Left cardiac atrium (tissue), 4 donors: Measurements from ENCODE around the gene RAN. TPM values are rescaled to one million over a fixed set of nuclear protein-coding genes. Genes with fewer than 3 reads are reported as not detected.
"Not testable (repeated sequence)": the region's sequence is repeated elsewhere in the genome, so short reads cannot be mapped to it uniquely, and the experiment has no call there.

ENCODE experiments used
- ATAC-seq, 2 donors: fragments of 200-7000 bp; cut with Tn5 transposase; one replicate each; pipeline ENCODE4 v1.9.1; 2020; ENCODE audit warnings: mild to moderate bottlenecking in 2 of 2, moderate library complexity in 2 of 2
- DNase-seq: peaks from one replicate; pipeline ENCODE4 v3.0.0-alpha.2; 2020
- intact Hi-C, 2 donors: fragments of 100-400 bp; cut with DNase I; formaldehyde crosslinking; loops; one replicate each; pipeline versions ENCODE4 v1.14.1 to v1.15.1; 2022 to 2023
- total RNA-seq, 2 donors: library from RNA; stranded (reverse); fragmentation: NEBNext Ultra II Directional; extraction: Animal tissue kit (Norgen Biotek cat#: 25700); gene quantifications; one replicate each; pipeline ENCODE4 v1.2.1, GENCODE V29; 2021
- donor health status: DM: no; HTN: yes; CAD: no.
- donor health status: DM: no; HTN: yes; CAD: no; lungs with severe emphysema.
- donor health status: DM: yes; HTN: yes; CAD: no.
- donor health status: Dilated cardiomyopathy.

RAN gene
- total RNA-seq, 2 donors from 2014 or later: 306 to 467 TPM

DNA sequence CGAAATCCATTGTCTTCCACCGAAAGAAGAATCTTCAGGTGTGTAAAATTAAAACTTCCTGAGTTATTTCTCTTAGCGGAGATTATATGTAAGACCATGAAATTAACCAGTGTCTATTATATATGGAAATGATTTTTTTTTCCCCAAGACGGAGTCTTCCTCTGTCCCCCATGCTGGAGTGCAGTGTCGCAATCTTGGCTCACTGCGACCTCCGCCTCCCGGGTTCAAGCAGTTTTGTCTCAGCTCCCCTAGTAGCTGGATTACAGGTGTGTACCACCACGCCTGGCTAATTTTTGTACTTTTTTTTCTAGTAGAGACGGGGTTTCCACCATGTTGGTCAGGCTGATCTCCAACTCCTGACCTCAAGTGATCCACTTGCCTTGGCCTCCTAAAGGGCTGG lies 2.8 kb downstream of the RAN start:
- DNase-seq: no peak
- no peak for ATAC-seq
- intact Hi-C loops: loop anchor here in 1 of 2 donors (5.0 kb wide), 1 partner anchor 37 kb away; the partner anchor contains the start of gene STX2

DNA sequence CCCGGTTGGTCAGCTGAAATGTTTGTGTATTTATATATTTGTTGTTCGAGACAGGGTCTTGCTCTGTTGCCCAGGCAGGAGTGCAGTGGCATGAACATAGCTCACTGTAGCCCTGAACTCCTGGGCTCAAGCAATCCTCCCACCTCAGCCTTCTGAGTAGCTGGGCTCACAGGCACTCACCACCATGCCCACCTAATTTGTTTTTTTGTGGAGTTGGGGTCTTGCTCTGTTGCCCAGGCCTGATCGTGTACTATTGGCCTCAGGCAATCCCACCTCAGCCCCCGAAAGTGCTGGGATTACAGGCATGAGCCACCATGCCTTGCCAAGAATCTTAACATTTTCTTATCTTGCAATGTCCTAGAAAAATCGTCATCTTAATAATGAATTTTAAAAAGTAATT lies 3.3 kb downstream of the RAN start:
- intact Hi-C loops: no loop called here
- DNase-seq (no peak), ATAC-seq (no peak)

DNA sequence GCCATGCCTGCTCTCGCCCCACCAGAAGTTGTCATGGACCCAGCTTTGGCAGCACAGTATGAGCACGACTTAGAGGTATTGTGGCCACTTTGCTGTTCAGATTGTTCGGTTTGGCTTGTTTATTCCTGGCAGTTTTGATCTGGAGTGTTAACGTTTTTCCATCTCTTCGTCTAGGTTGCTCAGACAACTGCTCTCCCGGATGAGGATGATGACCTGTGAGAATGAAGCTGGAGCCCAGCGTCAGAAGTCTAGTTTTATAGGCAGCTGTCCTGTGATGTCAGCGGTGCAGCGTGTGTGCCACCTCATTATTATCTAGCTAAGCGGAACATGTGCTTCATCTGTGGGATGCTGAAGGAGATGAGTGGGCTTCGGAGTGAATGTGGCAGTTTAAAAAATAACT lies 3.8 kb downstream of the RAN start:
- ATAC-seq, intact Hi-C loops, DNase-seq: not testable (repeated sequence)

DNA sequence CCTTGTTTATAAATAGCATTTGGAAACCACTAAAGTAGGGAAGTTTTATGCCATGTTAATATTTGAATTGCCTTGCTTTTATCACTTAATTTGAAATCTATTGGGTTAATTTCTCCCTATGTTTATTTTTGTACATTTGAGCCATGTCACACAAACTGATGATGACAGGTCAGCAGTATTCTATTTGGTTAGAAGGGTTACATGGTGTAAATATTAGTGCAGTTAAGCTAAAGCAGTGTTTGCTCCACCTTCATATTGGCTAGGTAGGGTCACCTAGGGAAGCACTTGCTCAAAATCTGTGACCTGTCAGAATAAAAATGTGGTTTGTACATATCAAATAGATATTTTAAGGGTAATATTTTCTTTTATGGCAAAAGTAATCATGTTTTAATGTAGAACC lies 4.4 kb downstream of the RAN start:
- DNase-seq: no peak
- intact Hi-C loops: no loop called here
- ATAC-seq: no peak

DNA sequence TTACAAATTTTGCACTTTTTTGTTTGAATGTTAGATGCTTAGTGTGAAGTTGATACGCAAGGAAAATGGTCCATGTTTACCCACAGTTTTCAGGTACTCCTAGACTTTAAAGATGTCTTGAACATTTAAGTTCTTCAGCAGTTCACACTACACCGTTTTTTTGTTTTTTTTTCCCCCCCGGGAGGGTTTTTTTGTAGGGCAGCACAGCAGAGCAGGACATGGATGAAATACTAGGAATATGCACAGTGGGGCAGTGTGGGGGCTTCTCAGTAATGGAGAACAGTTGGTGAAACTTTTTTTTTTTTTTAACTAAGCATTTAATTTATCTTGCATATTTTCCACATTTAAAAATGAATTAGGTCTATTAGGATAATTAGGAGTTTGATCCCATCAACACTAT lies 4.9 kb downstream of the RAN start:
- intact Hi-C loops: no loop called here
- no peak for ATAC-seq
- no peak for DNase-seq

DNA sequence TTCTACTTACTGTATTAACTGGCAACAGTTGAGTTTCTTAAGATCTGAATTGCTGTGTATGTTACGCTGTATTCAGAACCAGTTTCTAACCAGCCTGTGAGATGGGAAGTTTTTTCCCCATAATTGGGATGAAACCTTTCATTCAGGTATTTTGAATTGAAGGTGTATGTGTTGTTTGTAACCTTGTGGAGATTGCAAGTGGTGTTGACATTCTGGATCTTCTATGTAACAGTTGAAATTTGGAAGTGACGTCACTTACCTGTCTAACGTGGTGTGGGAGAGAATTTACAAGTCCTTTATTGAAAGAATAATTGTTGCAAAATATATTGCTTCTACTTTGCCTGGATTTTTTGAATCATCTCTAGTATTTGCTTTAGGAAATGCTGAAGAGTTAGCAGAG lies 5.5 kb downstream of the RAN start:
- no peak for ATAC-seq
- intact Hi-C loops: no loop called here
- DNase-seq: no peak

DNA sequence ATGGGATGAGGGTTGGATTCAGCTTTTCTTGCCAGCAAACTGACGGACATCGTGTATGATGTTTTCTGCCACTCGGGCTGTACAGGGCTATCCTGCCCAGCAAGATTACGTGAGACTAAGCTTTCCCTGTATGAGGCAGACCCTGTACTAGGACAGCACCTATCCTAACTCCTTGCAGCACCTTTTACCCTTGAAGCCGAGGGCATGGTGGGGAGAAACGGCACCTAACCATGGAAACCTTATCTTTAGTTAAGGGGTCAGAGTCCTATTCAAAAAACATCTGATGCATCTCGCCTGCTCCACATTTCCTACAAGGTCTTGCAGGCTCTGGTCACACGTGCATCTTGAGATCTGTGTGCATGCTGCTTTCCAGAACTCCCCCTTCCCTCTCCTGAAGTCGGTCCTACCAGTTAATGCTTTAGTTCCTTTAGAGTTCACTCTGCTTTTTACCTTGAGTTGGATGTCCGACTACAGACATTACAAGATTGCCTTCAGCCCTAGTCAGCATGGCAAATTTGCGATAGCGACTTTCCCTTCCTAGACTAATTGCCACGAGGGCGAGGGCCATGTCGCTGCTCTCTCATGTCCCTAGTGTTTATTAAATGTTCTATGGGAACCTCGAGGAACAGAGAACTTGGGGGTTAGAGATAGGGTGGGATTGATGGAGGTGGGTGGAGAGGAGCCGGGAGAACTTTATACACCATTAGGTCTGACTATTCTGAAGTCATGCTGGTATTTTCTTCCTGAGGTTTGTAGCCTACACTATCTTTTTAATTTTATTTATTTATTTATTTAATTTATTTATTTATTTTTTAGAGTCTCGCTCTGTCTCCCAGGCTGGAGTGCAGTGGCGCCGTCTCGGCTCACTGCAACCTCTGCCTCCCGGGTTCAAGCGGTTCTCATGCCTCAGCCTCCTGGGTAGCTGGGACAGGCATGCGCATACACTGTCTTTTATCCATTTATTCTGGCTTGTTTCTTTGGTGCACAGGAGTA lies 6.6 kb downstream of the RAN start:
- no peak for ATAC-seq
- DNase-seq: no peak
- intact Hi-C loops: no loop called here

DNA sequence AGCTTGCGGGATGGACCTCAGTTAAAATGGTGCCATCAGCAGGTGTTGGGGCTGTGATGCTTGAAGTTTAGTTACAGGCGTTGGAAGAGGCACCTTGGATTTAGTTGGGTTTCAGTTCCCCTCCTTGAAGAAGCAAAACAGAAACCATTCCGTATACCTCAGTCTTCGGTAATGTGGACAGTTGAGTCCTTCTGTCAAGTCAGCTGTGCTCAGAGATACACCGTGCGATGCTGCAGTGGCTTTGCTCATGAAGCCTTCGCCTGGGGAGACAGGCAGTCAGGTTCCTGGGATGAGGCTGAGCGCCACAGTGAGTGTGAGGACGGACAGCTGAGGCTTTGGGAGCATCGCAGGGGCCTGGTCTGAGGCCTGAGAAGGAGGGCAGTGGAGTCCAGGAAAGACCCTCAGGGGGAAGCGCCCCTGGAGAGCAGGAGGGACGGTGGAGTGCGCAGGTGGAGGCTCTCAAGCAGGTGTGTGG lies 7.4 kb downstream of the RAN start:
- intact Hi-C loops: no loop called here
- ATAC-seq (no peak), DNase-seq (no peak)

DNA sequence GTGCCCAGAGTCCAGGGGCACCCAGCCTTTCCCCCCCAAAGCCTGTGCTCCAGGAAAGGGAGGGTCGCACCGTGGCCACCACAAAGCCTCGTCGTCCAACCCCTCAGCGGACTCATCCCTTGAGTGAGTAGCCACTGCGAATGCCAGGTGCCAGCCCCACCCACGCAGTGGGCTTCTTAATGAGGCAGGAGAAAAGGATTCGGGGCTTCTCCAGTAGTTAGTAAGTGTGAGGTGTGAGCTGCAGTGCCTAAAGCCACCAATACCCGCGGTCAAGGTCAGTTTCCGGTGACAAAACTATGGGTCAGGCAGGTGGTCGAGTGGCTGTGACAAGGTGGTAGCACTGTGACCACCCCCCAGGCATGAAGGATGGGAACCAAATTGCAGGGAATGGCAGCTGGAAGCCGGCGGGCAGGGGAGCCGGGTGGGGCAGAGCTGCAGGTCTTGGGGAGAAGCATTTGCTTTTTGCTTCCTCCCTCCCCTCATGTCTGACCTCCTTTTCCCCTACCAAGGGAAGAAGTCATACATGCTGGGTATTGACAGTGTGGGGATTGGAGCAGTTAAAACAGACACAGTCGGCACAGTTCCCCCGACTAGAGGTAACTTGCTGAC lies 8.0 kb downstream of the RAN start:
- DNase-seq (no peak), ATAC-seq (peak in 1 of 2 donors; percentile 17)
- intact Hi-C loops: no loop called here

DNA sequence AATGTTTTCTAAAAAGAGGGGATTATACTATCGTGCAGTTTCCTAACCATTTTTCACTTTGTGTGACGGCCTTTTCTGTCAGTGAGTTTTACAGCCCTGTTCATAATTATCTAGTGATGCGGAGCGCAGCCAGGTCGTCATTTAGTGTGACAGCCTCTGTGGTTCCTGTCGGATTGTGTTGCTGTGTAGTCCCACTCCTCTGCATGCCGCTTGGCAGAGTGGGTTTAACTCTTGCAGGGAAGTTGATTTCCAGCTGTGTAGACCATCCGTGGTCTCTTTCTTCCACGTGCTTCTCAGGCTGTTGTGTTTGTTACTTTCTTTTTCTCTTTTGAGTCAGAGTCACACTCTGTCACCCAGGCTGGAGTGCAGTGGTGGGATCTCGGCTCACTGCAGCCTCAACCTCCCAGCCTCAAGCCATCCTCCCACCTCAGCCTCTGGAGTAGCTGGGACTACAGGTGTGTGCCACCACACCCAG lies 8.6 kb downstream of the RAN start:
- intact Hi-C loops: no loop called here

DNA sequence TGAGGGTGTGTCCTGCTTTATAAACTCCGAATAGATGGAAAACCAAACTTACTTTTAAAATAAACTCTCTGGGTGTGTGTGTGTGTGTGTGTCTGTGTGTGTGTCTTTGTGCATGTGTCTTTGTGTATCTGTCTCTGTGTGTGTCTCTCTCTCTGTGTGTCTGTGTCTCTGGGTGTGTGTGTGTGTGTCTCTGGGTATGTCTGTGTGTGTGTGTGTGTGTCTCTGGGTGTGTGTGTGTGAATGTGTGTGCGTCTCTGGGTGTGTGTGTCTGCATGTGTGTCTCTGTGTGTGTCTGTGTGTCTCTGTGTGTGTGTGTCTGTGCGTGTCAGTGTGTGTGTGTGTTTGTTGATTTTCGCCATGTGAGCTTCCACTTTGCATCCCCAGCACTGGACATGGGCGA lies 9.2 kb downstream of the RAN start:
- ATAC-seq: no peak

More for the DNA sequence above, 8.6 kb downstream of the RAN start:
- DNase-seq (no peak), ATAC-seq (no peak)

DNA sequence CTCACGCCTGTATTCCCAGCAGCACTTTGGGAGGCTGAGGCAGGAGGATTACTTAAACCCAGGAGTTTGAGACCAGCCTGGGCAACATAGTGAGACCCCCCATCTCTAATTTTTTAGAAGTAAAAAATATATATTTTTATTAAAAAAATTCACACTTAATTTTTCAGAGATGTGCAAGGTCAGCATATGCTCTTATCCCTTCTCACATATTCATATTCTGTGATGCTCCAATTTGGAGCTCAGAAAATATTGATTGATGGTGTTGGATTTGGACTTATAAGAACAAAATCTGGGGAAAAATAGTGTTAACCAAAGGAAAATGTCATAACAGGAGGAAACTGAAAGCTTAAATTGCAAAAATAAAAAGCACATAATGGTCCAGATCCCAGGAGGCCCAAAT lies 9.7 kb downstream of the RAN start:
- DNase-seq (no peak), ATAC-seq (no peak)
- intact Hi-C loops: no loop called here

More for the DNA sequence above, 9.2 kb downstream of the RAN start:
- intact Hi-C loops: no loop called here
- no peak for DNase-seq

DNA sequence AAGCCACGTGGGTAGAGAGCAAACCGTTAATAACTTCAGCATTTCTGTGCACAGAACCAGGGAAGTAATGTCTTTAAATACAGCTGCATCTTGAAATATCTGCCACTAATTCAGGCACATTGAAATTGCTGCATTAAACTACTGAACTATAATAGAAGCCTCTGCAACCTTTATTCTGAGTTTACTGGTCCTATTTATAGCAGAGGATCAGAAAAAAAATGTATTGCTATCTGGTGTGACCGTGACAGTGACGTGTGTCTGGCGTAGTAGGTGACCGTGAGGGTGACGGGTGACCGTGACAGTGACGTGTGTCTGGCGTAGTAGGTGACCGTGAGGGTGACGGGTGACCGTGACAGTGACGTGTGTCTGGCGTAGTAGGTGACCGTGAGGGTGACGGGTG lies 15.3 kb downstream of the RAN start:
- ATAC-seq, intact Hi-C loops, DNase-seq: not testable (repeated sequence)

DNA sequence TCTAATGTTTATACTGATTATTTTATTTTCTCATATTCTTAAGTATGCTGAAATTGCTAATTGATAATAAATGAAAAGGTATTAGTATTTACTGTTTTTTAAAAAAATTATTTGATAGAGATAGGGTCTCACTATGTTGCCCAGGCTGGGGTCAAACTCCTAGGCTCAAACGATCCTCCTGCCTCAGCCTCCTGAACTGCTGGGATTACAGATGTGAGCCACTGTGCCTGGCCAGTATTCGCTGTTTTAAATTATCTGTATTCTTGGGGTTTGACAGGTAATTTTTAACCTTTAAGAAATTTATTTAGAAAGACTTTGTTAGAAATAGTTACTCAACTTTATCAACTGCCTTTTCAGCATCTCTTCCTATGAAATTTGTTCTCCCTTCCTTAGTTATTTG lies 32.2 kb downstream of the RAN start:
- intact Hi-C loops: no loop called here
- ATAC-seq (no peak), DNase-seq (no peak)

DNA sequence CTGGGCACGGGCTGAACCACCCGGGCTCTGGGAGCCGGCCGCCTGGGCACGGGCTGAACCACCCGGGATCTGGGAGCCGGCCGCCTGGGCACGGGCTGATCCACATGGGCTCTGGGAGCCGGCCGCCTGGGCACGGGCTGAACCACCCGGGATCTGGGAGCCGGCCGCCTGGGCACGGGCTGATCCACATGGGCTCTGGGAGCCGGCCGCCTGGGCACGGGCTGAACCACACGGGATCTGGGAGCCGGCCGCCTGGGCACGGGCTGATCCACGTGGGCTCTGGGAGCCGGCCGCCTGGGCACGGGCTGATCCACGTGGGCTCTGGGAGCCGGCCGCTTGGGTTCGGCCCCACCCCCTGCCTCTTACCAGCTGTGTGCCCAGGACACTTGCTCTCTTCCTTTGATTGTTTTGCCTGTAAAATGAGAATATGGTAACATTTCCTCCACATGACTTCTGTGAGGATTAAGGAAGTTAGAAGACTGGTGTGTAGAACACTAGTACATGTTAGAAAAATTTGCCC lies 33.1 kb downstream of the RAN start:
- ATAC-seq, DNase-seq, intact Hi-C loops: not testable (repeated sequence)

DNA sequence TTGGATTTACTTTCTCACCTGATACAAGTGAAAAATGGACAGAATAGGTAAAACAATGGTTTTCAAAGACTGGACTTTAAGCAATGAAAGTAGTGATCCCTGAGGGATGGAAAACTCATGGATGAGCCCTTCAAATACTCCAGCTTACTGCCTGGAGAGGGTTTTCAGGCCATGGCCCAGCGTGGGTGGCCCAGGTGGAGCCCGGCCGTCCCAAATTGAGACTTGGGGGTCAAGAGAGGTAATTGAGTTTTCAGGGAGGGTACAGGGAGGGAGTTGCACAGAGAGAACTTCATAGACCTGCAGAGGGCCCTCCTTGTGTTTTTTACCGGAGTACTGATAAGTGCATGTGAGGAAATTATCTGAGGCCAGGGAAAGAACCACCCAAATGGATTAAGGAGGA lies 37.2 kb downstream of the RAN start:
- ATAC-seq (no peak), DNase-seq (no peak)
- intact Hi-C loops: no loop called here

DNA sequence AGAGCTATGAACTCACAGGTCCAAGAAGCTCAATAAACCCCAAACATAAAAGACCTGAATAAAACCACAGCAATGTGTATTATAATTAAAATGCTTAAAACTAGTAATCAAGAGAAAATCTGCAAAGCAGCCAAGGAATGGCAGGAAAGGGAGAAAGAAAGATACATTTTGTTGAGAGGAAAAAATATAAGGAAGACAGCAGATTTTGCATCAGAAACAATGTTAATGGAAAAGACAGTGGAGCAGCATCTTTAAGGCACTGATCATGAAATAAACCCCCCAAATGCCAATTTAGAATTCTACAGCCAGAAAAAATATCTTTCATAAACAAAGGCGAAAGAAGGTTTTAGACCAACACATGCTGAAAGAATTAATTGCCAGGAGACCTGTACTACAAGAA lies 39.3 kb downstream of the RAN start:
- no peak for DNase-seq
- no peak for ATAC-seq
- intact Hi-C loops: loop anchor here (10.0 kb wide), 2 partner anchors 224 to 544 kb away; no protein-coding TSS in a partner anchor

DNA sequence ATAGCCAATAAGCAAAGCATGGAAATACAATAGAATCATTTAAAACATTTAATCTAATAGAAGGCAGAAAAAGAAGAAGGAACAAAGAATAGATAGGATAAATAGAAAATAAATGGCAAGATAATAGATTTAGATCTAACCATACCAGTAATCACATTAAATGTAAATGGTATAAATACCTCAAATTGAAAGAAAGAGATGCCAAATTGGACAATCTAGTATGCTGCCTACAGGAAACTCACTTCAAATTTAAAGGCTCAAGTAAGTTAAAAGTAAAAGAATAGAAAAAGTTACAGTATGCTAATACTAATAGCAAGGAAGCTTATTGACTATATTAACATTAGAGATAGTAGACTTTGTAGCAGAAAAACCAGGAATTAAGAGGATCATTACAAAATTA lies 40.1 kb downstream of the RAN start:
- intact Hi-C loops: loop anchor here (10.0 kb wide), 2 partner anchors 223 to 543 kb away; no protein-coding TSS in a partner anchor
- DNase-seq (no peak), ATAC-seq (no peak)

DNA sequence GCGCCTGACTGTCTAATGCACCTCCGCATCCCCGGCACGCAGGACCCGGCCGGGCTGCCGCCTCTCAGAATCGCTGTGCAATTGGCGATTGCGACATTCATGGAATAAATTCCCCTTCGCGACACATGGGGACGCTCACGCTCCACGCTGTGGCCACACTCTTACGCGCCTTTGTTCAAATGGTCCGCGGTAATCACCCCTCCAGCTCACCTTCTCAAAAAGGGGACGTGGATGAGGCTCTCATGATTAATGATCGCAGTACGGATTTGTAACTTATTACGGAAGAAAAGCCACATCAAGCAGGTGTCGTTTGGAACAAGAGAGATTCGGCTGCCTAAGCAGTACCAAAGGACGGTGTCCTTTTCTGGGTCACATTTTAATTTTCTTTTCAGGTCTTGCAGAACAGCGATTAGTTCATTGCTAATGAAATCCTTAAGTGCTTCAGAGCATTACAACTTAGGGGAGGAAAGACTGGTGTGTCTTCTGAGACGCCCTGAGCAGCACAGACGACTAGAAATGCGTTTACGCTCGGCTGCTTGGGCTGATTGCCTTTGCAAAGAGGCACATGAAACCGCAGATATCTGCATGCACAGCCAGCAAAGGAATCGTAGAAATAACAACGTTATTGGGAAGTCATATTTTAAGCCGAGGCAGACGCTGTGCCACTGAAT lies 44.5 kb downstream of the RAN start:
- intact Hi-C loops: loop anchor here (2.0 to 10.0 kb wide), 3 partner anchors 216 to 538 kb away; no protein-coding TSS in a partner anchor
- peak; percentile 67 for DNase-seq

More for the DNA sequence above, 44.5 kb downstream of the RAN start:
- ATAC-seq: peak; percentile 66 to 86
